ENCODE data around the gene C1orf74.

C1orf74 gene

DNA sequence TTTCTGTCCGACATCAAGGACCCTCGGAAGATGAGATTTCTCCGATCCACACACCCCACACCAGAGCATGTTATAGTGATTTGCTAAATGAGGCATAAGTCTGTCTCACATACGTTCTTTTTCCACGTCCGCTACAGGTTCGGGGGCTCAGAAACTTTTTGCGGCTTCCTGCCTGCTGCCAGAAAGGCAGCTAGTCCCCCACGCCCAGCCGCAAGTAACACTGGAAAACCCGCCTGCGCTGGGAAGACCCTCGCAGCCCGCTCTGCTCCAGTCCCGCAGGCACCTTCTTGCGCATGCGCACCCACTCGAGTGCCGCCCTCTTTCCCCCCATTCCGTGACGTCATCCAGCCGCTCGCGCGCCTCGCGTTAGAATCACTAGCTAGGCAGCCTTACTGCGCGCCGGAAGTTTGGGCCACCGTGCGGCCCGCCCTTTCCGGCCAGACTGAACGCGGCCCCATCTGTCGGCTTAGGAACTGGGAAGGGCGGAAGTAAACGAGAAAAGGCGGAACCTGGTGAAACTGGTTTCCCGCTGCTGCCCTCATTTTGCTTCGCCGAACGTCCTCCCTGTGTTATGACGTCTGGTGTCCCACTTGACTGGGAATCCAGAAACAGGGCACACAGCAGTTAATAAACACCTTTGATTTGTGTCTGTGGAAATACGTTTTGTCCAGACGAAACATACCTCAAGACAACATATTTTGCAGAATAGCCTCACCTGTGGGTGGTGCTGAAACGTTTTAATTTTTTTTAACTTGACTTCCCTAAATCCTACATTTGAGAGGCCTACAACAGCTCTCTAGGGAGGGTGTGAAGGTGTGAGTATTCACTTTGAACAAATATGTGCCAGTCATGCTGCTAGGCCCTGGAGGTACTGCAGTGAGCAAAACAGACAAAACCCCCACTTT, at the start of gene C1orf74:
TSS of gene C1orf74 (minus strand) at position 295 of the 905 bp plus-strand sequence. CDS start 925 bp downstream, outside the sequence.
- DNase-seq (ENCODE audit: low read depth): peak; percentile 100

DNA sequence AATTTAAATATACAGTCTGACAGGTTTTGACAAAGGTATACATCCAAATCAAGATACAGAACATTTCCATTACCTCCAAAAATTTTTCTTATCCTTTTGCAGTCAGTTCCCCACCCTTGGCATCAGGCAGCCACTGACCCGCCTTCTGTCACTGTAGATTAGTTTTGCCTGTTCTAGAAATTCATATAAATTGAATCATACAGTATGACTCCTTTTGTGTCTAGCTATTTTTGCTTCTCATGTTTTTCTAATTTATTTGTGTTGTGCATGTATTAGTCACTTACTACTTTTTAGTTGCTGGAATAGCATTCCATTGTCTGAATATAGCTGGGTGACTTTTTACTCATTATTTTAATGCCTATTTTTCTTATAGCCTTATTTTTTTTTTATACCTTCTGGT, 47.3 kb upstream of the C1orf74 start:
- no peak for DNase-seq (ENCODE audit: low read depth)

- no peak for DNase-seq (ENCODE audit: low read depth)
These were observed 46.4 kb upstream of the C1orf74 start for GRCh38 chr1:209830722-209831121.

GRCh38 chr1:209829716-209830115, 45.4 kb upstream of the C1orf74 start:
- DNase-seq (ENCODE audit: low read depth): no peak

GRCh38 chr1:209827384-209828262, 43.3 kb upstream of the C1orf74 start, which contains the start of gene UTP25:
Gene UTP25 (plus strand): TSS chr1:209827972. CDS start chr1:209828064, 92 bp downstream.
- peak; percentile 91 for DNase-seq (ENCODE audit: low read depth)

- no peak for DNase-seq (ENCODE audit: low read depth)
These were observed 41.5 kb upstream of the C1orf74 start for GRCh38 chr1:209825591-209826434.

DNA sequence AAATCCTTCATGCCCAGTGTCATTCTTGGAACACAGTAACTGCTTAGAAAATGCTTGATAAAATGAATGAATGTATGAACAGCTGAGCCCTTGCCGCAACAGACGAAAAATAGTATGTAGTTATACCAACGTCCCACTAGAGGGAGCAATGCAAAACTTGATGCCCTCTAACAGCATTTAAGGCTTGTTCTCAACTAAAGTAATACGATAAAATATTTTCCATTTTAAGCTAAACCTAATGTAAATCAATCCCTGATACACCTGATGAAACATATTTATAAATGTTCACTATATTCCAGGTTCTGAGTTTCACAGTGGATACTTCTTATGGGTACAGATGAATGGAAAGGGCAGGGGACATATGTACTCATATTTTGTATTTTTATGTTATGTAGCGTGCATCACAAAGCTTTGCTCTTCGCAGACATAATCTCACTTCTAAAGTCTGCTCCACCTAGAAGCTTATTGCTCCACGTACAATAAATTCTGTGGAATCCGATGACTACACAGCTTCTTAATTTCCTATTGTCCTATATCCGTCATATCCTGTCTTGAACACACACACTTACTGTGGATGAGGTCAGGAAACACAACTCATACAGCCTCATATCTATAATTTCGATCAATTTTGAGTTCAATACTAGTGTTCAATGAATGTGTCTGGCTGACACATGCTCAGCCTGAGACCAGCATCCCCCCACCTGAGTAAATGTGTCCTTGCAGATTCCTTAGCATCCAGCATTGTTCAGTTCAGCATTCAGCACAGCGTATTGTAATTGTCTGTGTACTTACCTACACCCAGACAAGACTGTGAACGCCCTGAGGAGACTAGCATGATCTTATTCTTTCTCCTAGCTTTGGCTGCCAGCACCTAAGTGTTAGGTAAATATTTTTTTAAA, 39.0 kb upstream of the C1orf74 start:
- DNase-seq (ENCODE audit: low read depth): no peak

DNA sequence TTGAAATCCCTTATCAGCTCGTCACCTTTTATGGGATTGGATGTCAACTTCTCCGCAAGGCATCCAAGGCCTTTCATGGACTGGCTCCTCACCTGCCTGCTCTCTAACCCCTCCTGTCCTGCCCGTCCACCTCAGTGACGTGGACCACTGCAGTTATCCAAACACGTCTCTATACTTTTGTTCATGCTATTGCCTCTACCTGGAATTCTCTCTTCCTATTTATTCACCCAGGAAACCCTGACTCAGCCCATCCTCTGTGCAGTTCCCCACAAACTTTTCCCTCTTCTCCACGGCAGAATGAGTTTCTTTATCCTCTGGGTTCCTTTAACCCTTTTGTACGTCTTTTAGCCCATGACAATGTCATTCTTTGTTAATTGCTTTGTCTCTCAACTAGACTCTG, 38.3 kb upstream of the C1orf74 start:
- DNase-seq (ENCODE audit: low read depth): no peak

DNA sequence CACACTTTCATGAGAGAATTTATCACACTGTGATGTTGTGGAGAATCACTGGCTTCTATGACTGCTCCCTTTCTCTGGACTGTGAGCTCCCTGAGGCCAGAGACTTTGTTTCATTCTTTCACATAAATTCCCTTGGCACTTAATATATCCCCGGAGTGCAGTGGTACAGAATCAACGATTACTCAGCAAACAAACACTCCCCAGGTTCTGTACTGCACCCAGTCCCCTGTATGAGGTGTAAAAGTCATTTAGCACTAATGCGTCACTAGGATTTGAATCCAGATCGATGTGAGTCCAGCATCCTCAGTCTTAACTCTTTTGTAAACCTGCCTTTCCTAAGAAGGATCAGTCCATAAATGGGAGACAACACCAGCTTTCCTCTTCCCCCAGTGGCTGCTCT, 36.6 kb upstream of the C1orf74 start:
- DNase-seq (ENCODE audit: low read depth): no peak

DNA sequence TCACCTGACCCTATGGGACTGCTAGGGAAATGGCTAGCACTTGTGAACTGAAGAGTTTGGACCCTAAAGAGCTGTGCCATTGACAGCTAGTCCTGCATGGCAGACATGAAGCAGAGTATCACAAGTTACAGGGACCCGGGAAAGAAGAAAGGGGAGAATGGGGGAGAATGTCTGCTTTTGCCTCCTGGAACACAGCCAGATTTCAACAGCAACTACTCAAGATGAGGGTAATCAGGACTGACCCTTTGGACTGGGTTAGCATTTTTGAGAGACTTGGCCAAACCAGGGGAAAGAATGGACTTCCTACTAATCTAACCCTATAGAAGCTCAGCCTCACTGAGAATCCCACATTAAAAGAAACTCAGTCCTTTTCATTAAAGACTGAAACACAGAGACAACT, 34.7 kb upstream of the C1orf74 start:
- DNase-seq (ENCODE audit: low read depth): no peak

DNA sequence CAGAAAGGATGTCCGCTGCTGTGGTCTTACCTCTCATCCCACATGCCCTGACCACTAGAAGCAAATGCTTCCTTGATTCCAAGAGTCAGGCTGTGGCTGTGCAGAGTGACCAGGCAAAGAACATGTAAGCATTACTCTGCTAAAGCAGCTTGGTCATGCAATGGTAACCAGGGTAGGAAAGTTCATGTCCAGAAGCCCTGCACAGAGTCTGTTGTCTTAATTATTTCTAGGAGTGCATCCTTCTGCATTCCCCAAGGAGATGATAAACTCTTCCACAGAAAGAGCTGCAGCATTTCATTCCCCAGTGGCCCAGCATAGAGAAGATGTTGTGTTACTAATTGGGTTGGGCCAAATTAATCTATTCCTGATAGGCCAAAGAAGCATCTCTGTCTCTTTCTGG, 33.3 kb upstream of the C1orf74 start:
- DNase-seq (ENCODE audit: low read depth): no peak

DNA sequence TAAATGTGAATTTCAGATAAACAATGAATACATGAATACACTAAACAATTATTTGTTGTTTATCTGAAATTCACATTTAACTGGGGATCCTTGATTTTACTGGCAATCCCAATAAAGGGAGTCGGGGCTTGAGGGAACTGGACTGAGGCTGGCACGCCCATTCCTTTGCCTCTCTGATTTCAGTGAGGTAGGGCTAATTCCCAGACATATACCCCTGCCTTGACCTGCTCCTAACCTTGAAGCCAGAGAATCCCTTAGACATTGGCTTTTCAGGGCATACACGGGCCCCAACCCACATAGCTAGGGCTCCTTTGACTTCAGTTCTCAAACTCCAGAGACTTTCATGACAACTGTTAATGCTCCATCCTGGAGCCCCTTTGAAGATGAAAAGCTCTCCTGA, 32.6 kb upstream of the C1orf74 start:
- no peak for DNase-seq (ENCODE audit: low read depth)

- DNase-seq (ENCODE audit: low read depth): no peak
These were observed 31.6 kb upstream of the C1orf74 start for GRCh38 chr1:209815931-209816341.

GRCh38 chr1:209815490-209815889, 31.1 kb upstream of the C1orf74 start:
- no peak for DNase-seq (ENCODE audit: low read depth)

DNA sequence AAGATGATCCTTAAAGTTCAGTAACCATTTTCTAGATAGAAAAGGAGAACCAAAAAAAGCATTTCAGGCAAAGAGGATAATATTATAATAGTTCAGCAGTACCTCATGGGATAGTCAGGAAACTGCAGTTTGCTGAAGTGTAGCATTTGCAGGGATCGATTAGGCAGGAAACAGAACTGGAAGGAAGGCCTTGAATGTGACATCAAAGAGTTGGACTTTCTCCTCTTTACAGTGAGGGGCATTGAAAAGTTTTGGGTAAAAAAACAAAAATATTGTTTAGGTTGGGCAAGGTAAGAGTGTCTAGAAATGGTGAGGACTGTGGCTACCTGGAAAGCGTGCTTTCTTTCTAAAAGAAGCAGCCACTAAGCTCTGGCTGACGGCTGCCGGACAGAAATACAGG, 29.5 kb upstream of the C1orf74 start:
- DNase-seq (ENCODE audit: low read depth): no peak

- DNase-seq (ENCODE audit: low read depth): no peak
These were observed 26.4 kb upstream of the C1orf74 start for GRCh38 chr1:209810783-209811182.

DNA sequence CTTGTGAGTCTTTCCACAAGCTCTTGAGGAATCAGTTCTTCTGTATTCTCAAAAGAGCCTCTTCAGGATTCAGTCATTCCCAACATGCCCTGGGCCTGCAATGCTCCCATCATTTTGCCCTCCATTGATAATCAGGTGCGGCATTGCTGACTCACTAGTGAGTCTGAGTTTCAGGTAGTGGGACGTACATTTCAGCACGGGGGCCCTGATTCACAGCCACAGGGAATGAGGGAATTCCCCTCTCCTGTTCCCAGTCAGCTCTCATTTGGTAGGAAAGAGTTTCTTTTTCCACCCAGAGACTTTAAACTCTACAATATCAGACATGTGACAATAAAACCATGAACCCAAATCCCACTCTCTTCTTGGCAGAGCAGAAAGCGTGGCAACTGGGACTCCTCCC, 25.3 kb upstream of the C1orf74 start:
- DNase-seq (ENCODE audit: low read depth): no peak

DNA sequence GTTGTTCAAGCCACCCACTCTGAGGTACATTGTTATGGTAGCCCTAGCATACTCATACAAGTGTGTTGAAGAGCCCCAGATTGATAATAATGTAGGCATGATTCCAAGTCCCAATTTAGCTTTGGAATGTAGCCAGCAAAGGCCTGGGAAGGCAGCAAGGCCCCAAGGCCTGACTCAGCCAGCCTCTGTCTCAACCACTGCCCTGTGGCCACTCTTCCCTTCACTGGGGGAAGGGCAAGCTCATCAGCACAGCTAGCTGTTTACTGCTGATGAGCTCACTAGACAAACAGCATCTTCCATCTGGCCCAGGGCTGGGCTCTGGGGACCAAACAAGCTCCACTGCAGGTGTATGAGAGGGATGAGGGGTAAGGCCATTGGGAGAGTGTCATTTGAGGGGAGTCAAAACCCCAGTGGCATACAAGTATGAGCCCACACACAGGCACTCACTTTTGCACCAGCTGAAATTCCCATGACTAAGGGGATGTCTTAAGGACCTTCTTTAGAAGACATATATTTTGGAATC, 23.8 kb upstream of the C1orf74 start:
- no peak for DNase-seq (ENCODE audit: low read depth)

- DNase-seq (ENCODE audit: low read depth): no peak
These were observed 23.1 kb upstream of the C1orf74 start for GRCh38 chr1:209807509-209807908.

Measured in stimulated activated CD8-positive, alpha-beta memory T cell treated with anti-CD3 and anti-CD28 coated beads, Interleukin-15, amount 100 ng/mL, for 1 hour (primary cell).